GM19467 (cell line): Measurements from ENCODE around the gene PRAMEF9.
"Not testable (repeated sequence)": the region's sequence is repeated elsewhere in the genome, so short reads cannot be mapped to it uniquely, and the experiment has no call there.

Experiments used
- ATAC-seq: cut with Tn5 transposase; IDR thresholded peaks from one replicate; pipeline ENCODE4 v1.9.1; 2021; ENCODE audit warnings: mild to moderate bottlenecking, moderate library complexity; ENCODE audit not compliant: unreplicated experiment

The PRAMEF9 gene

GRCh38 chr1:13171548-13171947 is at the start of gene PRAMEF9:
Gene PRAMEF9, plus strand, starts transcription at chr1:13171848. Its CDS starts 3,433 bp downstream, at chr1:13175281.
- not testable (repeated sequence) for ATAC-seq

DNA sequence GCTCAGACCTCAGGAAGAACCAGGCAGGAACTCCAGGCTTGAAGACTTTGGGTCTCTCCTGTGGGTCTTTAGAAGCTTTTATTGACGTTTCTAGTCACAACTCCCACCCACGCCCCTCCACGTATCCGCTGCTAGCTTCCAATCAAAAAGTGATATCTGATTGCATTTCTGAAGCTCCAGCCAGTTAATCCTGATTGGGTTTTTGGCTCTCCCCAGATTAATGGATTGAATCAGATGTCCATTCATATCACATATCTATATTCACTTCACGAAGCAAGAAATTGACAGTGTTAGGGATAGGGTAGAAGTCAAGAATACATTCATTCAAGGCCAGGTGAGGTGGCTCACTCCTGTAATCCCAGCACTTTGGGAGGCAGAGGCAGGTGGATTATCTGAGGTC is 15.7 kb upstream of the PRAMEF9 start, which contains the start of gene PRAMEF26:
Gene PRAMEF26 (minus strand): TSS at position 101 of the 400 bp plus-strand sequence. CDS start 2,914 bp downstream, outside the sequence.
- not testable (repeated sequence) for ATAC-seq

DNA sequence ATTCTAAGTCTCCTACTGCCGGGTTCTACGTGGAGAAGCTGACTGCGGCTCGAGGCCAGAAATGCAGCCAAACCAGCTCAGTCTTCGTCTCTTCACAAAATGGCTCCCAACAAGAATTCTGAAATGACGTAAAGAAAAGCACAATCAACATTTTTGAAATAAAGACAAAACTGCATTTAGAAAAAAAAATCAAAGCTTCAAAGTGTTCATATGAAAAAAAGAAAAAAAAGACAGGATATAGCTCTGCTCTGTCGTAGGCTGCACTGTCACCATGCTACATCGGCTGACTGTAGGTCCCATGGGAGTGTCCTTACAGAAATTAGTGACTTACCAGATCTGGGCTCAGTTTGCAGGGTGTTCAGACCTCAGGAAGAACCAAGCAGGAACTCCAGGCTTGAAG is 6.1 kb upstream of the PRAMEF9 start, which contains the start of gene HNRNPCL4:
Gene HNRNPCL4 (minus strand): TSS at position 101 of the 400 bp plus-strand sequence. CDS start 164 bp downstream, outside the sequence.
- not testable (repeated sequence) for ATAC-seq

- ATAC-seq: not testable (repeated sequence)
These were observed 29.7 kb downstream of the PRAMEF9 start, which contains the start of gene PRAMEF13 for GRCh38 chr1:13201309-13201708. Gene PRAMEF13, minus strand, starts transcription at chr1:13201409. Its CDS starts 1,820 bp downstream, at chr1:13199589.

GRCh38 chr1:13208712-13209111 is 37.1 kb downstream of the PRAMEF9 start:
- not testable (repeated sequence) for ATAC-seq

DNA sequence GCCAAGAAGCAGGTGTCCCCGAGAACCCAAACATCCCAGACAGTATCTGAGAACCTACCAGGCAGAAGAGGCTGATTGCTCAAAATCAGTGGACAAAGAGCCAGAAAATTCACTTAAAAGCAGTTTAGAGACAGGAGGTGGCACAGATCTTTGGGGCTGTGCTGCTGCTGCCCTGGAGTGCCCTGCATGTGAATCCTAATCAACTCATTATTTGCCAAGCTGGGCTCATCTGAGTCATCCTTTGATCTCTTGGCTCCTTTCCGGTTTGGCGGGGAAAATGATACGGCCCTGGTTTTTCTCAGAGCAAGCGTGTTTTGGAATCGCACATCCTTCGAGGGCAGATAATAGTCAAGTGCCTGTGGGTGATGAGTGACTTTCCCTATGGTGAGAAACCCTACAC is 45.0 kb downstream of the PRAMEF9 start:
- not testable (repeated sequence) for ATAC-seq

DNA sequence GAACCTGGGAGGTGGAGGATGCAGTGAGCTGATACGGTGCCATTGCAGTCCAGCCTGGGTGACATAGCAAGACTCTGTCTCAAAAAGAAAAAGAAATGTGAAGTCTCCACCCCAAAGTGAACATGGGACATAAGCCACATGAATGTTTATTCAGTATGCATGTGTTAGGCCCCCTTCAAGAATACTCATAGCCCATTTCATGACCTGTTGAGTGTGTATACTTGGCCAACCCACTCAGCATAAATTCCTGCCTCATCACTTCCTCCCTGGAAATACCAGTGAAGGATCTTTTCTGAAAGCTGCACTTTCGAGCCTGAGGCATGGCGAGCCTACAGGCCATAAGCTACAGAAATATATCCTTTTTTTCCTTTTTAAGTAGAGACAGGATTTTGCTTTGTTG is 47.6 kb downstream of the PRAMEF9 start:
- not testable (repeated sequence) for ATAC-seq

GRCh38 chr1:13222788-13223187 is 51.1 kb downstream of the PRAMEF9 start:
- not testable (repeated sequence) for ATAC-seq

- ATAC-seq: no peak
These were observed 52.9 kb downstream of the PRAMEF9 start for GRCh38 chr1:13224480-13225060.

GRCh38 chr1:13225675-13226204 is 54.1 kb downstream of the PRAMEF9 start, which contains the start of gene PRAMEF18:
Gene PRAMEF18, minus strand, starts transcription at chr1:13226154. Its CDS starts 48 bp downstream, at chr1:13226106.
- not testable (repeated sequence) for ATAC-seq

DNA sequence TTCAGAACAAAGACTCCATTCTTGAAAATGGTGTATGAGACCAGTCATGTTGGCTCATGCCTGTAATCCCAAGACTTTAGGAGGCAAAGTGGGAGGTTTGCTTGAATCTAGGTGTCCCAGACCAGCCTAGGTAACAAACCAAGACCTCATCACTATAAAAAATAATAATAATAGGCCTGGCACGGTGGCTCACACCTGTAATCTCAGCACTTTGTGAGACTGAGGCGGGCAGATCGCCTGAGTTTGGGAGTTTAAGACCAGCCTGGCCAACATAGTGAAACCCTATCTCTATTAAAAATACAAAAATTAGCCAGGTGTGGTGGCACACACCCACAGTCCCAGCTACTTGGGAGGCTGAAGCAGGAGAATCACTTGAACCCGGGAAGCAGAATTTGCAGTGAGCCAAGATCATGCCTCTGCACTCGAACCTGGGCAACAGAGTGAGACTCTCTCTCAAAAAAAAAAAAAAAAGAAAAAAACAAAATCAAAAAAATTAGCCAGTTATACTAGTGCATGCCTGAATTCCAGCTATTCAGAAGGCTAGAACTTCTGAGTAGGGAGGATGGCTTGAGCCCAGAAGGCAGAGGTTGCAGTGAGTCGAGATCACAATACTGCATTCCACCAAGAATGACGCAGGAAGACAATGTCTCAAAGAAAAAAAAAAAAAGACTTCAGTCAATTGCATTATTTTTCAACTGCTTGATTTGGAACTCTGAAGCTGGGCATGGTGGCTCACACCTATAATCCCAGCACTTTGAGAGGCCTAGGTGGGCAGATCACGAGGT is 55.8 kb downstream of the PRAMEF9 start:
- not testable (repeated sequence) for ATAC-seq

- no peak for ATAC-seq
These were observed 56.7 kb downstream of the PRAMEF9 start for GRCh38 chr1:13228343-13228781.
